Hepatic stellate cell (primary cell): ENCODE measurements around the gene LDLRAD1.
"Not testable (repeated sequence)": the region's sequence is repeated elsewhere in the genome, so short reads cannot be mapped to it uniquely, and the experiment has no call there.

ENCODE experiments used
- DNase-seq: peaks from one replicate; pipeline ENCODE4 v3.0.0; 2011; ENCODE audit warnings: low spot score

LDLRAD1 gene

DNA sequence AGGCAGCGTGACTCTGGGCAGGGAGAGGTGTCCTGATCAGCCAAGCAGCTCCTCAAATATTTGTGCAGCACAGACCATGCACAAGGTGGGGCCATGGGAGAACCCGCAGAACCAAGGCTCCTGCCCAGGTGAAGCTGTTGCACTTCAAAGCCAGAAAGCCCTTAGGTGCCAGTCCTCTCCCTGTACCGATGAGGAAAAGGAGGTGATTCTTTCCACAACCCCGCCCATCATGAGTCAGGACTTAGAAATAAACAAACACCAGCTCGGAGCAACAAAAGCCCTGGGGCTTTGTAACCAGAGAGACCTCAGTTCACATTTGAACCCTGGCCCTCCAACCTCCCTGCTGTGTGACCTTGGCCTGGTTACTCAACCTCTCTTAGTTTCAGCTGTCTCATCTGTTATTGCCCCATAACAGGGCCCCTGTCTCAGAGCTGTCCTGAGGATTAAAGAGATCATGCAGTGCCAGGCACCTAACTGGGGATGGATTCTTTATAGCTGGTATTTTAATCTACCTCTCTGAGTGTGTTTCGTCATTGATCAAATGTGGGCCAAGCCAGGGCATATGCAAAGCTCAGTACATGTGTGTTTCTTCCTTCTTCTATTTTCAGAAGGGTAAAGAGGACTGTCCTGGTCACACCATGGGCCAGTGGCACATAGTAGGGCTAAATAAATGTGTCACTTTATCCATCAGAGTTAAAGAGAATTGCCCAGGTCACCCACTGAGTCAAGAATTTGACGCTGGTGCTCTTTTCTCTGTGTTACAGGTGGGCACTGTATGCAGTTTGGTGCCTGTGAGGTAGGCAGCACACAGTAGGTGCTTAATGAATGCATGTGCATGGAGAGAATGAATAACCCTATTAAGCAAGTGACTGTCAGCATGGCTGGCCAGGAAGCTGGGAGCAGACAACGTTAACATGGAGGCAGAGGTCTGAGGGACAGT lies 1.4 kb downstream of the LDLRAD1 start:
- no peak for DNase-seq

DNA sequence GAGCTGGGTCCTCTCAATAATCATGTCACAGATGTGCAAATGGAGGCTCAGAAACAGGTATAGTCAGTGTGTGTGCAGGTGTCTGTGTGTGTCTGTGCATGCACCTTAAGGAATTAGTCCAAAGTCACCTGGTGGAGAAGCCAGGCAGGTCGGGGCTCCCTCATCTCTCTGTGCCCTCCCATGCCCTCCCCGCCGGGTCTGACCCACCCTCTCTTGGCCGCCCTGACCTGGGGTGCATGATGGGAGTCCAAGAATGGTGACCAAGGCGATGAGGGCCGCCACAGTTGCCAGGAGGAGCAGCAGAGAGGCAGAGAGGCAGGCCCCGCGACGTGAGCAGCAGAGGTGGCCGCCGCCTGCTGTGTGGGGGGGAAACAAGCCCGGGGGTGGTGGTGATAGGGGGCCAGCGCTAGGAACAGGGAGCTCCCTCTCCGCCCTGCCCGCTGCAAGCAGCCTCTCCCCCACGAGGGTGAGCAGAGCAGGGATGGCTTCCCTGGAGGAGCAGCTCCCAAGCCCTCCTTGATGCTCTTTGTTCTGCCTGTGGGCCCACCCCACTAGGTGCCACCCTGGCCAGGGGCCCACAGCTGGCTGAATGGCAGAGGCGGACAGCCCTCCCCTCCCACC lies 3.9 kb downstream of the LDLRAD1 start:
- DNase-seq: no peak

DNA sequence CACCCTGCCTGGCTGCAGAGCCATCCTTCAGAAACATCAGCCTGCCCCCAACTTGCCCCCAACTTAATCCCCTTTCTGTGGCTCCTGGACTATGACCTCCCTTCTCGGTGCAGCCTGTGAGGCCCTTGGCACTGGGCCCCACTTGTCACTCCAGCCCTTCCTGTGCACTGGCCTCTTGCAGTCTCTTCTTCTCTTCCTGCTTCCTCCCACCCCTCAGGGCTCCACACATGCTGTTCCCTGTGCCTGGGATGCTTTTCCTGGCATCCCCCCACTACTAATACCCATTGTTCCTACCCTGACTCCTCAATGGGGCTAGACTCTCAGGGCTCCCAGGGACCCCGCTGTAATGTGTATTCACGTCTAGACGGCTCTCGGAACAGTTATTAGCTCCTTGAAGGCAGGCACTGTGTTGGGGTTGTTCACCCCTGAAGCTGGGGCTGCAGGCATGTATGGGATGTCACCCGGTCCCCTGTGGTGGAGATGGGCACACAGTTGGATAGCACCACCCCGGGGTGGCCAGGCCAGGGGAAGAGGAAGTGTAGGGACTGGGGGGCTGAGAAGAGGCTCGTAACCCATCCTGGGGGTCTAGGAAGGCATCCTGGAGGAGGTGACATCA lies 4.5 kb downstream of the LDLRAD1 start:
- no peak for DNase-seq

DNA sequence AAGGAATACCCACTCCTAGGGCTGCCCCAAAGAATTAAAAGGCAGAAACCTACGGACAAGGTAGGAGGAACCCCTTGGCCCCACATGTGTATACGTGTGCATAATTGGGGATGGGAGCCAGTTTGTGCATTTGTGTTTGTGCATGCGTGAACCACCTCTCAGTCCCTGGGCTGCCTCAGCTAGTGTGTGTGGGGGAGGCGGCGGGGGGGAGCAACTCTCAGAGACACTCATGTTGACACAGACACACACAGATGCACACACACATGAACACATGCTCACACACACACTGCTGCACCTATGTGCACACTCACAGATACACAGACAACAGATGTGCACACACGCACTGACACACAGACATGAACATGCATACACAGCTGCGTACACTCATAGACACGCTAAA lies 5.1 kb downstream of the LDLRAD1 start:
- no peak for DNase-seq

DNA sequence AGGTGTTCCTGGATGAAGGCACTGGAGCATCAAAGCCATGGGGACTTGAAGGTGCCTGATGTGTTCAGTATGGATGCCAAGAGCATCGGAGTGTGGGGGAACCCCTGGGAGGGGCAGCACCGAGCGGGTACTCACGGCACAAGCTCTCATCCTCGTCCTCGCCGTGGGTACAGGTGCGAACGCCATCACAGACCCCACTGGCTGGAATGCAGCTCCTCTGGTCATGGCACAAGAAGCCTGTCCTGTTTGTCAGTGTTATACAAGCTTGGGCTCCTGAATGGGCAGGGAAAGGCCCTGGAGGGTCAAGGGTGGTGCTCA lies 6.0 kb downstream of the LDLRAD1 start:
- no peak for DNase-seq

DNA sequence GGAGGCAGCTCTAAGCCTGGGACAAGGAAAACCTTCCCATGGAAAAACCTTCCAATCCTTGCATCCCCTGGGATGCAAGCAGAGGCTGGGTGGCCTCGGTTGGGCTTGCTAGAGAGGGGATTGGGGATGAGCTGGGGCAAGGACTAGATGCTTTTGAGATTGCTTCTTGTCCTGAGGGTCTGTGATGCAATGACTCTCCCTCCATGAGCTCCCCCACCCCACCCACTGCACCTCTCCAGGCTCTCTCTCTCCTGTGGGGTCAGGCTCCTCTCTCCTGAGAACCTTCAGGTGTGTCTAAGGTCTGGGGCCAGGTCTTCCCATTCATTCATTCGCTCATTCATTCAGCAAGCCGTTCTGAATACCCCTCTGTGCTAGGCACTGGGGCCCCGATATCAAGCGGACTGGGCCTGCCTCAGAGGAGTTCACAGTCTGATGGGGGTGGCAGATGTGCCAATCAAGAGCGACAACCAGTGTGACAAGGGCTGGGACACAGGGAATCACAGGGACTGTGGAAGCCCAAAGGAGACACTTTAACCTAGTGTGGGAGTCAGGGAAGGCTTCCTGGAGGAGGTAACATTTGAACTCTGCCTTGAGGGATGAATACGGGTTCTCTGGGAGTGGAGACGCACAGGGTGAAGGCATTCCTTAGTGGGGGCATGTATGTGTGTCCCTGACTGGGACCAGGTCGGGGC lies 6.5 kb downstream of the LDLRAD1 start:
- no peak for DNase-seq

DNA sequence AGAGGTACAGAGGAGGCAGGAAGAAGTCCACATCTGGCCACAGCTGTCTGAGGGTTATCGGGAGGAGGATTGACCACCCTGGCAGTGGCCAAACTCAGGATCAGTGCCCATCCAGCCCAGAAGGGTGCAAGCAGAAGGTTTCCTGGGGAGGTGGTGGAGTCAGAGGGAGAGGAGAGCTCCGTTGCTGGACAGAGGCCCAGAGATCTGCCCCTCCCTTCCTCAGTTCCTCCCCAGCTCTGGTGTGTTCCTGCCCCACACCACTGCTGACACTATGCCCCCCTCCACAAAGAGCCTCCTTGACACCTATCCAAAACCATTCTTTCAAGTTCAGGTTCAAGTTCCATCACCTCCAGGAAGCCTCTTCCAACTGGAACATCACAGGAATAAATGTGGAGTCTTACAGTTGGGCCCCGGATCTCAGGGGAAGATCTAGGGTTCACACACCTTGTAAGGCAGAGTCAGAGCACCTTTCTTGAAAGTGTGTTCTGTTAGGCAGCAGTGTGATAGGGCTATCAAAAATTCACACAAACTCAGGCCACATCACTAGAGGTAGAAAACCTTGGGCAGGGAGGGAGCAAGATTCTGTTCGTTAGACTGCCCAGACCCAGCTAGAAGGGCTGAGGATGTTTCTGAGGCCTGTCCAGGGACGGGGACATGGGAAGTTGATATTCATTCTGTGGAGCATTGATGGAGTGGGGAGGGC lies 7.4 kb downstream of the LDLRAD1 start:
- DNase-seq: no peak

DNA sequence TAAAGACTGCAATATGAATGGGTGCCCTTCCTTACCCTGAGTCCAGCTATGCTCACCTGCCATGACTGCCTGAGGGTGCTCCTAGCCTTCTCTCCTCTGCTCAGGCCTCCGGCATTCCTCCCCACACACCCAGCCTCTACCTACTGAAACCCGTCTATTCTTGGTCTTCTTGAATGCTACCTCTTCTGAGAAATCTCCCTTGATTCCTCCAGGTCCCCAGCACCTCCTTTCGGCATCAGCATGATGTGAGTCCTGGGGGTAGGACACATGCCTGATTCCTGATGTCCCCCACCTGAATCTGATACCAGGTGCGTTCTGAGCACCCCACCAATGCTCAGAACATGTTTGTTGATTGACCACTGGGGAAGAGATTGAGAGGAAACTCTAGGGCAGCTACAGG lies 8.6 kb downstream of the LDLRAD1 start:
- no peak for DNase-seq

DNA sequence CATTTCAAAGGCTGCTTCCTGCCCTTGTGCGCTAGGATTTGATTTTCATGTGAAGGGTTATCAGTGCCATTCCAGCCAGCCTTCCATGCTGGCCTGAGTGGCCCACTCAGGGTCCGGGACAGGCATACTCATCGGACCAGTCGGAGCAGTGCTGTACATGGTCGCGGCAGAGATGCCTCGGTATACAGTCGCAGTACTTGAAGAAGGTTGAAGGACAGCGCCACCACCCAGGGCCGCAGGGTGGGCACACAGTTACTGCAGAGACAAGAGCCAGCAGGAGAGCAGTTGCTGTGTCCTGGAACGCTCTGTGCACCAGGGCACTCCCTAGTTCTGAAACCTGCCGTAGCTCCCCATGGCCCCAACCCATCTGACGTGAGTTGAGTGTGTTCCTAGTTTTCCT lies 9.1 kb downstream of the LDLRAD1 start:
- DNase-seq: no peak

DNA sequence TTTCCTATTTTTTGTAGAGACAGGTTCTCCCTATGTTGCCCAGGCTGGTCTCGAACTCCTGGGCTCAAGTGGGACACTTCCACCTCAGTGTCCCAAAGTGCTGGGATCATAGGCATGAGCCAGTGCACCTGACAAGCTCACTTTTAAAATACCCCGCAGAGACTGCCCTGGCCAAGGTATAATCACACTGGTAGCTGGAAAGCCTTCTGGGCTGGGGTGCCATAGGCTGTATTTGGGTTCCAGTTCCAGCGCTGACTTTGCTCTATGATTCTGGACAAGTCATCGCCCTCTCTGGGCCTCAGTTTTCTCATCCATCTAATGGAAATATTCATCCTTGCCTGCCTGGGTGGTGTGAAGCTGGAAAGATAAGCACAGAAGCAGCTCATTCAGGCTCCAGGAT lies 10.4 kb downstream of the LDLRAD1 start:
- no peak for DNase-seq

DNA sequence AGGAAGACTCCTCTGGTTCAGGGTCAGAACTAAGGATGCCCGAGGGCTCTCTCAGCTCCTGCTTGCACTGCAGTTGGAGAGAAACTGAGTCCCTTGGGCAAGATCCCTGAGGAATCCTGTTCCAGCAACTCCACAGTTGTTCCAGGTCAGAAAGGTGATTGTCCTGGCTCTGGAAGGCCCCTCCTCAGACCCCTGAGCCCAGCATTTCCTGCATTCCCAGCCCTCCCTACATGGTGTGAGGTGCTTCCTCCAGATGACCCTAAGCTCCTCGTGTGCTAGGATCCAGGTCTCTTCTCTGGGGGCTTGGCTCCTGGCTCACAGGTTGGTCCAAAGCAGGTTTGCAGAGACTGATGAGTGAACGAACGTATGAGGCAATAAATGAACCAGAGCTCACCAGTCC lies 11.5 kb downstream of the LDLRAD1 start:
- no peak for DNase-seq

DNA sequence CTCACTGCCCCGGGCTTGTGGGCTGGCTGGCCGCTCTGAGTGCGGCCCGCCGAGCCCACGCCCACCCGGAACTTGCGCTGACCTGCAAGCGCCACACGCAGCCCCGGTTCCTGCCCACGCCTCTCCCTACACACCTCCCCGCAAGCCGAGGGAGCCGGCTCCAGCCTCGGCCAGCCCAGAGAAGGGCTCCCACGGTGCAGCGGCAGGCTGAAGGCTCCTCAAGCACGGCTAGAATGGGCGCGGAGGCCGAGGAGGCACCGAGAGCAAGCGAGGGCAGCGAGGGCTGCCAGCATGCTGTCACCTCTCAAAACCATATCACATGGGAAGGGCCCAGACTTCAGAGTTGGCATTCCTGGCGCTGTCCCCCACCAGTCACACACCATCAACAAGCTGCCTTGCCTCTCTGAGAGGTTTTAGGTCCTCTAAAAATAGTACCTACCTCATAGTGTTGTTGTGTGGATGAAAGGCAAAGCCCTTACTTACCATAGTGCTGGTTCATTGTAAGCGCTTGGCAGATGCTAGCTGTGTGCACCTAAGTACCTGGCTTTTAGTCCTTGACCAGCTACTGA lies 13.4 kb downstream of the LDLRAD1 start:
- DNase-seq: no peak

DNA sequence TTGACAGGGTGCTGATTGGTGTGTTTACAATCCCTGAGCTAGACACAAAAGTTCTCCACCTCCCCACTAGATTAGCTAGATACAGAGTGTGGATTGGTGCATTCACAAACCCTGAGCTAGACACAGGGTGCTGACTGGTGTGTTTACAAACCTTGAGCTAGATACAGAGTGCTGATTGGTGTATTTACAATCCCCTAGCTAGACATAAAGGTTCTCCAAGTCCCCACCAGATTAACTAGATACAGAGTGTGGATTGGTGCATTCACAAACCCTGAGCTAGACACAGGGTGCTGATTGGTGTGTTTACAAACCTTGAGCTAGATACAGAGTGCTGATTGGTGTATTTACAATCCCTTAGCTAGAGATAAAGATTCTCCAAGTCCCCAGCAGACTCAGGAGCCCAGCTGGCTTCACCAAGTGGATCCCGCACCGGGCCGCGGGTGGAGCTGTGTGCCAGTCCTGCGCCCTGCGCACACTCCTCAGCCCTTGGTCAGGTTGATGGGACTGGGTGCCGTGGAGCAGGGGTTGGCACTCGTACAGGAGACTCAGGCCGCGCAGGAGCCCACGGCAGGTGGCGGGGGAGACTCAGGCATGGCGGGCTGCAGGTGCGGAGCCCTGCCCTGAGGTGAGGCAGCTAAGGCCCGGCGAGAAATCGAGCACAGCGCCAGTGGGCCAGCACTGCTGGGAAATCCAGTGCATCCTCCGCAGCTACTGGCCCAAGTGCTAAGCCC lies 14.1 kb downstream of the LDLRAD1 start:
- DNase-seq: not testable (repeated sequence)

DNA sequence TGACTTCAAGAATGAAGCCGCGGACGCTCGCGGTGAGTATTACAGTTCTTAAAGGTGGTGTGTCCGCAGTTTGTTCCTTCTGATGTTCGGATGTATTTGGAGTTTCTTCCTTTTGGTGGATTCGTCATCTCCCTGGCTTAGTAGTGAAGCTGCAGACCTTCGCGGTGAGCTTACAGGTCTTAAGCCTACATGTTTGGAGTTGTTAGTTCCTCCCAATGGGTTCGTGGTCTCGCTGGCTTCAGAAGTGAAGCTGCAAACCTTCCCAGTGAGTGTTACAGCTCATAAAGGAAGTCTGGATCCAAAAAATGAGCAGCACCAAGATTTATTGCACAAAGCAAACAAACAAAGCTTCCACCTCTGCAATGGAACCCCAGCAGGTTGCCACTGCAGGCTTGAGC lies 14.7 kb downstream of the LDLRAD1 start:
- no peak for DNase-seq

DNA sequence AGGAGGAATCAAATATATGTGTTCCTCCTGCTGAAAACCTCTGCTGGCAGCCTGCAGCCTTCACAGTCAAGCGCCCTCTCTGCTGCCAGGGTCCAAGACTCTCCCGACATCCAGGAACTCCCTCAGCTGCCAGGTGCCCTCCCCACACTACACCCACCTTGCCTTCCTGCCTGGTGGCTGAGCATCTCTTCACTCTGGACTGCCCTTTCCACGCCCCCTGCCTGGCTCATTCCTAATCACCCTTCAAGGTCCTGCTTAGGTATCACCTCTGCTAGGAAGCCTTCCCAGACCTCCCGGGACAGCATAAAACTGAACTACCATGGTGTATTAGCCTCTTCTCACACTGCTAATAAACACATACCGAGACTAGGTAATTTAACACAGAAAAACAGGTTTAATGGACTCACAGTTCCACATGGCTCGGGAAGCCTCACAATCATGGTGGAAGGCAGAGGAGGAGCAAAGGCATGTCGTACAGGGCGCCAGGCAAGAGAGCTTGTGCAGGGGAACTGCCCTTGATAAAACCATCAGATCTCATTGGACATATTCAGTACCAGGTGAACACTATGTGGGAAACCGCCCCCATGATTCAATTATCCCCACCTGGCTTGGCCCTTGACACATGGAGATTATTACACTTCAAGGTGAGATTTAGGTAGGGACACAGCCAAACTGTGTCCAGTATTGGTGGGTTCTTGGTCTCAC lies 15.3 kb downstream of the LDLRAD1 start:
- no peak for DNase-seq

DNA sequence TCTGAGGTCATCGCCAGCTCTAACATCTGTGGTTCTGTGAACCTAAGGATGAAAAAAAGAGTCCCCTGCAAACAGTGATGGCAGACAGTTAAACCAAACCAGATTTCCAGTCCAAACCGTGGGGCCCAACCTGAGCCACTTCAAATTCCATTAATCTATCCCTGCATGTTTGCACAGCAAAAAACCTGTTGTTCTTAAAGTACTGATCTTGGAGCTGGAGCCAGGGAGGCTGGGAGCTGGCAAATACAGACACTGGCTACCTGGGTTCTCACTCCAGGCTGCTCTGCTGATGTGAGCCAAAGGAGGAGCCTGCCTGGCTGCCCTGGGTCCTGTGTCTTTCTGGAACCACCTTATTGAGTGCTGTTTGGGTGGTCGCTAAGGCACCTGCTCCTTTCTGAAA lies 16.4 kb downstream of the LDLRAD1 start:
- no peak for DNase-seq

DNA sequence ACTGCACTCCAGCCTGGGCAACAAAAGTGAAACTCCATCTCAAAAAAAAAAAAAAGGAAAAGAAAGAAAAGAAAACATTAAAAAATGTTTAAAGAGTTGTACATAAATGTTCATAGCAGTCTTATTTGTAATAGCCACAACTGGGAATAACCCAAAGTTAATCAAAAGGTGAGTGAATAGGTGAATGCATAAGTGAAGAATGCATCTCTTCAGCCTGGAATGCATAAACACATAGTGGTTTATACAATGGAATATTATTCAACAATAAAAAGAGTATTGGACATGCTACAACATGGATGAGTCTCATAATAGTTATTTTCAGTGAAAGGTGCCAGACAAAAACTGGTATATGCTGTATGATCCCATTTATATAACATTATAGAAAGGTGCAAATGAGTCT lies 18.1 kb downstream of the LDLRAD1 start:
- no peak for DNase-seq

DNA sequence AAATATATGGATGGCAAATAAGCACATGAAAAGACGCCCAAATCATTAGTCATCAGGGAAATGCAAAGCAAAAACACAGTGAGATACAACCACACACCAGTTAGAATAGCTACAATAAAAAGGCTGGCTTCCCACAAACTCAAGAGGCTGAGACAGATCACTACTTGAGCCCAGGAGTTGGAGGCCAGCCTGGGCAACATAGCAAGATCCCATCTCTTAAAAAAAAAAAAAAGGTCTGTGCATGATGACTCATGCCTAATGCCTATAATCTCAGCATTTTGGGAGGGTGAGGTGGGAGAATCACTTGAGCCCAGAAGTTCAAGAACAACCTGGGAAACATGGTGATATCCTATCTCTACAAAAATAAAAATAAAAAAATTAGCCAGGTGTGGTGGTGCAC lies 19.8 kb downstream of the LDLRAD1 start:
- no peak for DNase-seq

DNA sequence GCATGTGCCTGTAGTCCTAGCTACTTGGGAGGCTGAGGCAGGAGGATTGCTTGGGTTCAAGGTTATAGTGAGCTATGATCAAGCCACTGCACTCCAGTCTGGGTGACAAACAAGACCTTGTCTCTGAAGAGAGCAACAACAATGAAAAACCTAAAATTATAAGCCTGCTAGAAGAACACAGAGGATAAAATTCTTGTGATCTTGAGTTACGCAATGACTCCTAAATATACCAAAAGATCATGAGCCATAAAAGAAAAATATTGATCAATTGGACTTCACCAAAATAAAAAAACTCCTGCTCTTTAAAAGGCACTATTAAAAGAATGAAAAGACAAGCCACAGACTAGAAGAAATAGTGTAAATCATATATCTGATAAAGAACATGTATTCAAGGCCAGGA lies 22.3 kb downstream of the LDLRAD1 start:
- DNase-seq: no peak

DNA sequence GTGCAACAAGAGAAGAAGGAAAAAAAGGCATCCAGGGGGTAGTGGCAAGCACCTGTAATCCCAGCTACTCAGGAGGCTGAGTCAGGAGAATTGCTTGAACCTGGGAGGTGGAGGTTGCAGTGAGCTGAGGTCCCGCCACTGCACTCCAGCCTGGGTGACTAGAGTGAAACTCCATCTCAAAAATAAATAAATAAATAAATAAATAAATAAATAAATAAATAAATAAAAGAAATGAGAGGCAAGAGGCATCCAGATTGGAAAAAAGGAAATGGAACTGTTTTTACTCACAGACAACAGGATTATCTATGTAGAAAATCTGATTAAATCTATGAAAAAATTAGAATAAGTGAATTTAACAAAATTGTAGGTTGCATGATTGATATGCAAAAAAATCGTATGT lies 23.5 kb downstream of the LDLRAD1 start:
- not testable (repeated sequence) for DNase-seq
